Sigmoid colon (tissue), 4 donors: ENCODE results near the gene NUP214.

Source experiments
- EP300 ChIP-seq, 4 donors: sonication (generic); formaldehyde crosslinking; IDR thresholded peaks; one replicate each; pipeline ENCODE4 v1.6.1; 2017; ENCODE audit warnings: antibody characterized with exemption in 4 of 4
- POLR2A ChIP-seq, 2 donors: fragments of 450-650 bp; IDR thresholded peaks; one replicate each; pipeline ENCODE4 v1.6.1; 2016; ENCODE audit warnings: antibody characterized with exemption in 2 of 2, mild to moderate bottlenecking in 2 of 2, moderate library complexity in 2 of 2
- TF ChIP-seq, protein P1 (sequence below), 4 experiments: fragments of 450-650 bp in 3 of 4; fragments of 200-600 bp in 1 of 4; IDR thresholded peaks; one replicate each; pipeline ENCODE4 v1.5.1; 2016 to 2019; ENCODE audit warnings: antibody characterized with exemption in 4 of 4, mild to moderate bottlenecking in 3 of 4, moderate library complexity in 2 of 4

DNA sequence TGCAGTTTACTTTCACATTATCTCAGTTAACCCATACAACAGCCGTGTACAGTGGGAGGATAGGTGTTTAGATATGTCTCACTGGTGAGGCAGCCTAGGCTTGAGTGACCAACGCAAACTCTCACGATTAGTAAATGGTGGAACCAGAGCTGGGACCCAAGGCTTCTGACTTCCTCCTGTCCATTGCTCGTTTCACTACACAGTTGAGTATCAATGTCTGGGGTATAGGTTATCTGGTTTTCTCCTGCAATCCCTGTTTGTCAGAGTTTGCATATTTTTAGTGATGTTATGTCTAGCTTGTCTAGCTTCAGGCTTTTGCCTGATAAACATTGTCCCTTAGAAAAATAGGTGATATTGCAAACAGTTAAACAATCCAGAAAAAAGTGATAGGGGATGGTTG, 62.6 kb downstream of the NUP214 start:
- TF ChIP-seq EP300 (IDR thresholded peaks at IDR 0.05) (no peak), POLR2A (IDR thresholded peaks at IDR 0.05) (no peak)
- TF ChIP-seq, protein P1, sequence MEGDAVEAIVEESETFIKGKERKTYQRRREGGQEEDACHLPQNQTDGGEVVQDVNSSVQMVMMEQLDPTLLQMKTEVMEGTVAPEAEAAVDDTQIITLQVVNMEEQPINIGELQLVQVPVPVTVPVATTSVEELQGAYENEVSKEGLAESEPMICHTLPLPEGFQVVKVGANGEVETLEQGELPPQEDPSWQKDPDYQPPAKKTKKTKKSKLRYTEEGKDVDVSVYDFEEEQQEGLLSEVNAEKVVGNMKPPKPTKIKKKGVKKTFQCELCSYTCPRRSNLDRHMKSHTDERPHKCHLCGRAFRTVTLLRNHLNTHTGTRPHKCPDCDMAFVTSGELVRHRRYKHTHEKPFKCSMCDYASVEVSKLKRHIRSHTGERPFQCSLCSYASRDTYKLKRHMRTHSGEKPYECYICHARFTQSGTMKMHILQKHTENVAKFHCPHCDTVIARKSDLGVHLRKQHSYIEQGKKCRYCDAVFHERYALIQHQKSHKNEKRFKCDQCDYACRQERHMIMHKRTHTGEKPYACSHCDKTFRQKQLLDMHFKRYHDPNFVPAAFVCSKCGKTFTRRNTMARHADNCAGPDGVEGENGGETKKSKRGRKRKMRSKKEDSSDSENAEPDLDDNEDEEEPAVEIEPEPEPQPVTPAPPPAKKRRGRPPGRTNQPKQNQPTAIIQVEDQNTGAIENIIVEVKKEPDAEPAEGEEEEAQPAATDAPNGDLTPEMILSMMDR (IDR thresholded peaks at IDR 0.05): no peak
